GM12878 (cell line): ENCODE measurements around the gene BMP7. TPM values are rescaled to one million over a fixed set of nuclear protein-coding genes. Genes with fewer than 3 reads are reported as not detected.
A peak's percentile ranks its signal among the peaks of the same experiment; 100 is the strongest.

Experiments used
- ATAC-seq: fragments of 200-7000 bp; cut with Tn5 transposase; 3 replicates; pipeline ENCODE4 v1.9.1; 2020; ENCODE audit warnings: mild to moderate bottlenecking, moderate library complexity
- BruUV-seq: library from RNA; stranded (reverse); fragments of 400-500 nt; replicated peaks from 2 replicates; lab custom pipeline; 2021; lab: Mats Ljungman, UMichigan
- CTCF ChIA-PET: fragments of 300-600 bp; sonication (Branson Sonifier 250); formaldehyde crosslinking; extraction: SDS; loops from one replicate; lab custom pipeline; 2021; ENCODE audit warnings: inconsistent platforms; lab: Yijun Ruan, JAX
- POLR2A ChIA-PET: fragments of 350-600 bp; formaldehyde crosslinking; extraction: SDS; loops from one replicate; lab custom pipeline; 2021; ENCODE audit warnings: inconsistent platforms; lab: Charles Lee
- RAD21 ChIA-PET: fragments of 300-600 bp; sonication (Branson Sonifier 250); formaldehyde crosslinking; loops from one replicate; lab custom pipeline; 2023; ENCODE audit warnings: antibody characterized with exemption; ENCODE audit not compliant: unreplicated experiment; lab: Charles Lee
- SMC1A ChIA-PET: fragments of 300-600 bp; sonication (Branson Sonifier 250); formaldehyde crosslinking; loops from one replicate; lab custom pipeline; 2023; ENCODE audit not compliant: unreplicated experiment, uncharacterized antibody; lab: Charles Lee
- DNase-seq: peaks from one replicate; pipeline ENCODE4 v3.0.0-alpha.2; 2011; ENCODE audit warnings: low read depth, low spot score
- FAIRE-seq: peaks from 3 replicates; lab custom pipeline; 2011; peaks lifted over from hg19 to GRCh38; lab: Jason Lieb, UNC
- H2AFZ ChIP-seq: 2 replicates; pipeline ENCODE4 v1.6.0; 2011; ENCODE audit warnings: low read depth, low read length, control low read depth; ENCODE audit not compliant: control insufficient read depth
- H3K27ac ChIP-seq: 2 replicates; pipeline ENCODE4 v1.5.1; 2011; ENCODE audit warnings: control low read depth; ENCODE audit not compliant: control insufficient read depth, insufficient read depth
- H3K27me3 ChIP-seq, 2 experiments: replicated peaks in 1 of 2; 2 replicates each; pipeline versions ENCODE4 v1.6.0 to v1.6.1; 2011; ENCODE audit warnings: low read length in 1 of 2; ENCODE audit not compliant: control insufficient read depth in 2 of 2, insufficient read depth in 2 of 2
- H3K36me3 ChIP-seq, 2 experiments: 2 replicates each; pipeline ENCODE4 v1.5.1; 2011; ENCODE audit warnings: low read length in 1 of 2; ENCODE audit not compliant: control insufficient read depth in 2 of 2, insufficient read depth in 2 of 2
- H3K4me1 ChIP-seq: 2 replicates; pipeline ENCODE4 v1.6.1; 2011; ENCODE audit warnings: mild to moderate bottlenecking, low read length, moderate library complexity, mixed read lengths; ENCODE audit not compliant: control insufficient read depth, insufficient read depth
- H3K4me2 ChIP-seq: 2 replicates; pipeline ENCODE4 v1.6.0; 2011; ENCODE audit warnings: control low read depth; ENCODE audit not compliant: control insufficient read depth, insufficient read depth
- H3K4me3 ChIP-seq: fragments of 200-600 bp; sonication (generic); 2 replicates; pipeline ENCODE4 v1.5.1; 2016
- H3K79me2 ChIP-seq: 2 replicates; pipeline ENCODE4 v1.6.0; 2011; ENCODE audit warnings: low read length; ENCODE audit not compliant: control insufficient read depth, insufficient read depth
- H3K9ac ChIP-seq: 2 replicates; pipeline ENCODE4 v1.8.0; 2011; ENCODE audit warnings: low read length, control low read depth, mixed read lengths; ENCODE audit not compliant: control insufficient read depth, insufficient read depth
- H3K9me3 ChIP-seq: replicated peaks from 3 replicates; pipeline ENCODE4 v1.5.1; 2011; ENCODE audit warnings: mild to moderate bottlenecking, low read length; ENCODE audit not compliant: control insufficient read depth, insufficient read depth
- H4K20me1 ChIP-seq: 2 replicates; pipeline ENCODE4 v1.6.0; 2011; ENCODE audit not compliant: control insufficient read depth, insufficient read depth
- BACH1 ChIP-seq: fragments of 450-650 bp; IDR thresholded peaks from 2 replicates; pipeline ENCODE4 v1.6.1; 2017; ENCODE audit warnings: mild to moderate bottlenecking, borderline replicate concordance
- CHD1 ChIP-seq: IDR thresholded peaks from 2 replicates; pipeline ENCODE4 v1.6.1; 2012; ENCODE audit warnings: low read depth, low read length, improper control_type of control experiment
- ESRRA ChIP-seq: IDR thresholded peaks from 2 replicates; pipeline ENCODE4 v1.6.1; 2012; ENCODE audit warnings: mild to moderate bottlenecking, low read length, improper control_type of control experiment
- ETV6 ChIP-seq, 2 experiments: fragments of 450-650 bp in 1 of 2; IDR thresholded peaks in 1 of 2; conservative IDR thresholded peaks in 1 of 2; 2 replicates each; pipeline ENCODE4 v1.6.1; 2014; ENCODE audit warnings: antibody characterized with exemption in 1 of 2, borderline replicate concordance in 1 of 2, low read depth in 1 of 2, mild to moderate bottlenecking in 1 of 2, moderate library complexity in 1 of 2
- NFXL1 ChIP-seq: fragments of 450-650 bp; IDR thresholded peaks from 2 replicates; pipeline ENCODE4 v1.6.1; 2017; ENCODE audit warnings: antibody characterized with exemption, mild to moderate bottlenecking, borderline replicate concordance
- SIN3A ChIP-seq: IDR thresholded peaks from 2 replicates; pipeline ENCODE4 v1.6.1; 2012; ENCODE audit warnings: low read depth, low read length, improper control_type of control experiment
- SUPT20H ChIP-seq: IDR thresholded peaks from 2 replicates; pipeline ENCODE4 v1.6.1; 2011; ENCODE audit warnings: low read depth, mild to moderate bottlenecking, low read length, moderate library complexity, borderline replicate concordance; ENCODE audit not compliant: control insufficient read depth
- WGBS: methylation state at CpG from one replicate; pipeline ENCODE4 v1.1.6; 2016; ENCODE audit warnings: low lambda C conversion rate; ENCODE audit not compliant: insufficient replicate concordance, insufficient coverage; ENCODE audit errors: missing lambda C conversion rate; 5-methylcytosine and 5-hydroxymethylcytosine counted together
- in situ Hi-C: fragments of 300-500 bp; cut with MboI; formaldehyde crosslinking; loops from 9 replicates; pipeline ENCODE4 v1.14.3; 2018; ENCODE audit warnings: mixed read lengths
- intact Hi-C: fragments of 100-400 bp; cut with micrococcal nuclease; formaldehyde crosslinking; loops from one replicate; pipeline ENCODE4 v1.14.2; 2022; ENCODE audit not compliant: unreplicated experiment
- polyA plus RNA-seq, 11 experiments: library from polyadenylated mRNA; depleted of rRNA in 4 of 11; unstranded in 6 of 11; stranded (reverse) in 5 of 11; fragments of >200 nt; fragmentation: Nextera tagmentation in 4 of 11; fragmentation: Illumina TruSeq in 1 of 11; extraction: Ambion mirVana in 4 of 11; extraction: Trizol in 1 of 11; gene quantifications; 1 replicate in 1 of 11; 2 replicates in 10 of 11; pipeline versions ENCODE4 v1.2.1 to v1.2.3, GENCODE V29; 2011 to 2016; ENCODE audit warnings: inconsistent platforms in 2 of 11, missing spikeins in 2 of 11, low read depth in 1 of 11
- total RNA-seq, 4 experiments: library from RNA; depleted of rRNA in 3 of 4; stranded (reverse); fragments of >200 nt in 3 of 4; fragmentation: Illumina TruSeq in 1 of 4; extraction: Trizol in 1 of 4; gene quantifications; 2 replicates each; pipeline versions ENCODE4 v1.2.1 to v1.2.3, GENCODE V29; 2013 to 2021
- TF ChIP-seq, protein P1 (sequence below): fragments of 150-350 bp; IDR thresholded peaks from 2 replicates; pipeline ENCODE4 v1.6.1; 2014; ENCODE audit warnings: mild to moderate bottlenecking, low read depth, low read length

Gene BMP7
- total and polyA plus RNA-seq, 10 of the 15 experiments (the other 5 are each of a cell fraction or from before 2014, with no cell fraction given), result 0.18 to 0.51 (median 0.28) TPM; not detected in 7

DNA sequence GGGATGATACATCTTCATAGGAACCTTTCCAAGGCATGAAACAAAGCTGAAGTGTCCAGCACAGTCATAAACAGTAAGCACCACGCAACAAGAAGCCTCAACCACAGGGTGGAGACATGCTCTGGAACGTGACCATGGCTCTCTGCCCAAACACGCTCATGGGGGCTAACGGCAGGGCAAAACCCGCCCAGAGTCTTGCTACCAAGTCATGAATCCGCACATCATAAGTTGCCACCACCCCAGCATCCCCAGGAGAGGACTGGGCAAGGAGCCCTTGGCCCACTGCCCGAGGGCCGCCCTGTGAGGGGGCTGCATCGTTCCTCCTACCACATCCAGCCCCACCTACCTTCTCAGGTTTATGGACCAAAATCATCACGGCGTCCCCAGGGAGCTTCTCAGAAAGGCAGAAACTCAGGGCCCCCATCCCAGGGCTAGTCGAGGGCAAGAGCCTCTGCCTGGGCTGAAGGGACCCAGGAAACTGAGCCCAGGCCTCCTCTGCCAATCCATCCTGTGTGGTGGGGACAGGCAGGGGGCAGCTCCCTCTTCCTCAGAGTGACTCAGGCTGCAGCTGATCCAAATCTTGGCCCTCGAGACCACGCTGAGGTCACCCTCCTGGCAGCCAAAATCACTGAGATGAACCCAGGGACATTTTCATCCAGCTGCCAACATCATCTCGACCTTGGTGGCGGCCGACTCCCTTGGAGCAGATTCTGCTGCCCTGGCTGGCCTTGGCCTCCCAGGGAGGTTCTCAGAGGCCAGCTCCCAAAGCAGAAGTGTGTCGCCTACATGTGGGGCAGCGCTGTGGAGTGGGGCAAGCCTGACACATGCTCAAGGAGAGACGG, 42.6 kb downstream of the BMP7 start:
- SMC1A ChIA-PET, result no interaction called here
- Histone ChIP-seq H3K9ac (no peak overlapping the region), H3K36me3 (no peaks in the 10 kb centered on the region), H3K4me3 (no peak overlapping the region), H3K4me2 (no peak overlapping the region), H3K79me2 (no peaks in the 10 kb centered on the region), H3K27me3 (no peaks in the 10 kb centered on the region; a peak in 1 of 4 replicates), H2AFZ (no peak overlapping the region), H3K27ac (no peak overlapping the region), H3K4me1 (no peaks in the 10 kb centered on the region), H4K20me1 (no peaks in the 10 kb centered on the region), H3K9me3 (no peaks in the 10 kb centered on the region)
- RAD21 ChIA-PET, result no interaction called here
- no peak for FAIRE-seq
- TF ChIP-seq BACH1 (no peak), NFXL1 (peak; percentile 49; the same call in 1 of the 2 replicates), ETV6 (conservative IDR thresholded peaks at IDR 0.05 in 1 of 2, IDR thresholded peaks at IDR 0.05 in 1 of 2; ENCODE audit: borderline replicate concordance in 1 of 2, low read depth in 1 of 2) (peak in 1 of 2 experiments; percentile 86; a peak in 1 of 4 replicates), SIN3A (no peak)
- no peak for ATAC-seq
- POLR2A ChIA-PET, result no interaction called here
- no peak for DNase-seq
- 10% methylated on average over 20 of the region's 20 CpGs for WGBS
- CTCF ChIA-PET, result interaction anchor here (1.4 kb wide), 1 partner anchor 122 kb away, joined by 4 read pairs; no protein-coding TSS in a partner anchor
- no TSS peak for BruUV-seq
- in situ Hi-C loops (no loop called here), intact Hi-C loops (no loop called here)

DNA sequence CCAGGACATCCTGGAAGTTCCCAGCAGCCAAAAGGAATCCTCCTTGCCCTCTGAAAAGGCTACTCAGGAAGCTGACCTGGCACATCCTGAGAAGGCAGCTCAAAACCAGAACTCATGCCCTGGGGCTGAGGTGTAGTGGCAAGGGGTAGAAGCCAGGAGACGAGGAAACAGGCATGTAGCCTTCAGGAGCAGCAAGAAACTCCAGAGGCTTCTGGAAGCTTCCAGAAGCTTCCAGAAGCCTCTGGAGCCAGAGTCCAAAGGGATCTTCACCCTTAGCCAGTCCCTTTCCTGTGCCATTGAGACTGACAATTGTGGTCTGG, 43.9 kb downstream of the BMP7 start:
- H4K20me1 ChIP-seq, result no peaks in the 10 kb centered on the region
- H3K4me3 ChIP-seq, result no peak overlapping the region
- no peak overlapping the region for H2AFZ ChIP-seq
- POLR2A ChIA-PET, result no interaction called here
- no peaks in the 10 kb centered on the region; a peak in 1 of 4 replicates for H3K27me3 ChIP-seq
- ATAC-seq (no peak), FAIRE-seq (no peak), DNase-seq (no peak)
- H3K4me2 ChIP-seq, result no peak overlapping the region
- 0% methylated on average over 1 of the region's 1 CpG for whole genome bisulfite sequencing
- no TSS peak for BruUV-seq
- TF ChIP-seq SUPT20H, result no peak
- TF ChIP-seq, protein P1, sequence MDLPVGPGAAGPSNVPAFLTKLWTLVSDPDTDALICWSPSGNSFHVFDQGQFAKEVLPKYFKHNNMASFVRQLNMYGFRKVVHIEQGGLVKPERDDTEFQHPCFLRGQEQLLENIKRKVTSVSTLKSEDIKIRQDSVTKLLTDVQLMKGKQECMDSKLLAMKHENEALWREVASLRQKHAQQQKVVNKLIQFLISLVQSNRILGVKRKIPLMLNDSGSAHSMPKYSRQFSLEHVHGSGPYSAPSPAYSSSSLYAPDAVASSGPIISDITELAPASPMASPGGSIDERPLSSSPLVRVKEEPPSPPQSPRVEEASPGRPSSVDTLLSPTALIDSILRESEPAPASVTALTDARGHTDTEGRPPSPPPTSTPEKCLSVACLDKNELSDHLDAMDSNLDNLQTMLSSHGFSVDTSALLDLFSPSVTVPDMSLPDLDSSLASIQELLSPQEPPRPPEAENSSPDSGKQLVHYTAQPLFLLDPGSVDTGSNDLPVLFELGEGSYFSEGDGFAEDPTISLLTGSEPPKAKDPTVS, result peak; percentile 30; the same call in 1 of the 2 replicates
- TF ChIP-seq ESRRA, result no peak
- TF ChIP-seq CHD1, result no peak
- no peaks in the 10 kb centered on the region for H3K36me3 ChIP-seq
- no peak overlapping the region for H3K27ac ChIP-seq
- RAD21 ChIA-PET, result no interaction called here
- no peaks in the 10 kb centered on the region for H3K4me1 ChIP-seq
- SMC1A ChIA-PET, result no interaction called here
- CTCF ChIA-PET, result interaction anchor here (1.4 kb wide), 1 partner anchor 124 kb away, joined by 4 read pairs; no protein-coding TSS in a partner anchor
- H3K9me3 ChIP-seq, result no peaks in the 10 kb centered on the region
- no peaks in the 10 kb centered on the region for H3K79me2 ChIP-seq
- H3K9ac ChIP-seq, result no peak overlapping the region
- in situ Hi-C loops, result no loop called here
- intact Hi-C loops, result no loop called here
